Fibroblast of lung (primary cell): Measurements from ENCODE around the gene CERS1.

ENCODE experiments used
- CTCF ChIP-seq, 2 donors: IDR thresholded peaks in 1 of 2; conservative IDR thresholded peaks in 1 of 2; 1 replicate in 1 of 2; 2 replicates in 1 of 2; pipeline ENCODE4 v1.5.1; 2011 to 2012; ENCODE audit warnings: low read length in 2 of 2, control low read depth in 1 of 2, inconsistent platforms in 1 of 2, low read depth in 1 of 2, mild to moderate bottlenecking in 1 of 2
- EZH2 ChIP-seq: IDR thresholded peaks from 2 replicates; pipeline ENCODE4 v1.5.1; 2012; ENCODE audit warnings: low read length, control low read depth, mild to moderate bottlenecking; ENCODE audit errors: missing control alignments

GRCh38 chr19:18858906-18859646 lies 36.9 kb downstream of the CERS1 start:
- no peak for TF ChIP-seq CTCF (conservative IDR thresholded peaks at IDR 0.05 in 1 of 2, IDR thresholded peaks at IDR 0.05 in 1 of 2; ENCODE audit: low read depth in 1 of 2, low read length in 2 of 2)
- TF ChIP-seq EZH2 = no peak
